ENCODE measurements around the gene FGF12.

GRCh38 chr3:192467230-192468140 is 259.9 kb downstream of the FGF12 start:
- TF ChIP-seq, protein P1, sequence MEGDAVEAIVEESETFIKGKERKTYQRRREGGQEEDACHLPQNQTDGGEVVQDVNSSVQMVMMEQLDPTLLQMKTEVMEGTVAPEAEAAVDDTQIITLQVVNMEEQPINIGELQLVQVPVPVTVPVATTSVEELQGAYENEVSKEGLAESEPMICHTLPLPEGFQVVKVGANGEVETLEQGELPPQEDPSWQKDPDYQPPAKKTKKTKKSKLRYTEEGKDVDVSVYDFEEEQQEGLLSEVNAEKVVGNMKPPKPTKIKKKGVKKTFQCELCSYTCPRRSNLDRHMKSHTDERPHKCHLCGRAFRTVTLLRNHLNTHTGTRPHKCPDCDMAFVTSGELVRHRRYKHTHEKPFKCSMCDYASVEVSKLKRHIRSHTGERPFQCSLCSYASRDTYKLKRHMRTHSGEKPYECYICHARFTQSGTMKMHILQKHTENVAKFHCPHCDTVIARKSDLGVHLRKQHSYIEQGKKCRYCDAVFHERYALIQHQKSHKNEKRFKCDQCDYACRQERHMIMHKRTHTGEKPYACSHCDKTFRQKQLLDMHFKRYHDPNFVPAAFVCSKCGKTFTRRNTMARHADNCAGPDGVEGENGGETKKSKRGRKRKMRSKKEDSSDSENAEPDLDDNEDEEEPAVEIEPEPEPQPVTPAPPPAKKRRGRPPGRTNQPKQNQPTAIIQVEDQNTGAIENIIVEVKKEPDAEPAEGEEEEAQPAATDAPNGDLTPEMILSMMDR (IDR thresholded peaks at IDR 0.05): peak; percentile 92
- TF ChIP-seq, protein P2, sequence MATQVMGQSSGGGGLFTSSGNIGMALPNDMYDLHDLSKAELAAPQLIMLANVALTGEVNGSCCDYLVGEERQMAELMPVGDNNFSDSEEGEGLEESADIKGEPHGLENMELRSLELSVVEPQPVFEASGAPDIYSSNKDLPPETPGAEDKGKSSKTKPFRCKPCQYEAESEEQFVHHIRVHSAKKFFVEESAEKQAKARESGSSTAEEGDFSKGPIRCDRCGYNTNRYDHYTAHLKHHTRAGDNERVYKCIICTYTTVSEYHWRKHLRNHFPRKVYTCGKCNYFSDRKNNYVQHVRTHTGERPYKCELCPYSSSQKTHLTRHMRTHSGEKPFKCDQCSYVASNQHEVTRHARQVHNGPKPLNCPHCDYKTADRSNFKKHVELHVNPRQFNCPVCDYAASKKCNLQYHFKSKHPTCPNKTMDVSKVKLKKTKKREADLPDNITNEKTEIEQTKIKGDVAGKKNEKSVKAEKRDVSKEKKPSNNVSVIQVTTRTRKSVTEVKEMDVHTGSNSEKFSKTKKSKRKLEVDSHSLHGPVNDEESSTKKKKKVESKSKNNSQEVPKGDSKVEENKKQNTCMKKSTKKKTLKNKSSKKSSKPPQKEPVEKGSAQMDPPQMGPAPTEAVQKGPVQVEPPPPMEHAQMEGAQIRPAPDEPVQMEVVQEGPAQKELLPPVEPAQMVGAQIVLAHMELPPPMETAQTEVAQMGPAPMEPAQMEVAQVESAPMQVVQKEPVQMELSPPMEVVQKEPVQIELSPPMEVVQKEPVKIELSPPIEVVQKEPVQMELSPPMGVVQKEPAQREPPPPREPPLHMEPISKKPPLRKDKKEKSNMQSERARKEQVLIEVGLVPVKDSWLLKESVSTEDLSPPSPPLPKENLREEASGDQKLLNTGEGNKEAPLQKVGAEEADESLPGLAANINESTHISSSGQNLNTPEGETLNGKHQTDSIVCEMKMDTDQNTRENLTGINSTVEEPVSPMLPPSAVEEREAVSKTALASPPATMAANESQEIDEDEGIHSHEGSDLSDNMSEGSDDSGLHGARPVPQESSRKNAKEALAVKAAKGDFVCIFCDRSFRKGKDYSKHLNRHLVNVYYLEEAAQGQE (IDR thresholded peaks at IDR 0.05; ENCODE audit: insufficient read depth in 1 of 2, low read depth in 2 of 2, low read length in 1 of 2): no peak
- TF ChIP-seq SIN3A (IDR thresholded peaks at IDR 0.05; ENCODE audit: borderline replicate concordance, insufficient read depth, low read depth, low read length): no peak
- TF ChIP-seq POLR2AphosphoS5 (IDR thresholded peaks at IDR 0.05; ENCODE audit: low read depth, low read length): no peak
- TF ChIP-seq TCF7L2 (IDR thresholded peaks at IDR 0.05; ENCODE audit: low read depth, low read length): no peak

All from Panc1 (cell line).